ENCODE measurements around the gene RGS1. TPM values are rescaled to one million over a fixed set of nuclear protein-coding genes. Genes with fewer than 3 reads are reported as not detected.

Gene RGS1
- total RNA-seq, 1 experiment from 2014 or later = not detected

- Histone ChIP-seq H3K36me3 (replicated peaks; ENCODE audit: control insufficient read depth, insufficient read depth, low read length) (no peaks in the 10 kb centered on the region), H3K27me3 (ENCODE audit: control insufficient read depth, insufficient read depth, low read length) (no peaks in the 10 kb centered on the region), H3K4me3 (ENCODE audit: insufficient read depth, low read depth, low read length) (no peak overlapping the region)
- DNase-seq = no peak
Measured at GRCh38 chr1:192609110-192610079, 33.8 kb downstream of the RGS1 start.

GRCh38 chr1:192610112-192610889, 34.7 kb downstream of the RGS1 start:
- H3K27me3 ChIP-seq (ENCODE audit: control insufficient read depth, insufficient read depth, low read length) = no peaks in the 10 kb centered on the region
- H3K36me3 ChIP-seq (replicated peaks; ENCODE audit: control insufficient read depth, insufficient read depth, low read length) = no peaks in the 10 kb centered on the region
- no peak overlapping the region for H3K4me3 ChIP-seq (ENCODE audit: insufficient read depth, low read depth, low read length)
- peak; percentile 3 for DNase-seq

- Histone ChIP-seq H3K4me3 (ENCODE audit: insufficient read depth, low read depth, low read length) (no peak overlapping the region), H3K27me3 (ENCODE audit: control insufficient read depth, insufficient read depth, low read length) (no peaks in the 10 kb centered on the region), H3K36me3 (replicated peaks; ENCODE audit: control insufficient read depth, insufficient read depth, low read length) (no peaks in the 10 kb centered on the region)
- no peak for DNase-seq
Measured at GRCh38 chr1:192615055-192615454, 39.5 kb downstream of the RGS1 start.

GRCh38 chr1:192620071-192620635, 44.6 kb downstream of the RGS1 start:
- no peak overlapping the region for H3K4me3 ChIP-seq (ENCODE audit: insufficient read depth, low read depth, low read length)
- H3K36me3 ChIP-seq (replicated peaks; ENCODE audit: control insufficient read depth, insufficient read depth, low read length) = no peaks in the 10 kb centered on the region
- DNase-seq = no peak
- no peaks in the 10 kb centered on the region for H3K27me3 ChIP-seq (ENCODE audit: control insufficient read depth, insufficient read depth, low read length)

GRCh38 chr1:192626366-192627179, 51.0 kb downstream of the RGS1 start:
- H3K4me3 ChIP-seq (ENCODE audit: insufficient read depth, low read depth, low read length) = no peak overlapping the region
- no peaks in the 10 kb centered on the region for H3K36me3 ChIP-seq (replicated peaks; ENCODE audit: control insufficient read depth, insufficient read depth, low read length)
- no peaks in the 10 kb centered on the region for H3K27me3 ChIP-seq (ENCODE audit: control insufficient read depth, insufficient read depth, low read length)
- no peak for DNase-seq

- H3K4me3 ChIP-seq (ENCODE audit: insufficient read depth, low read depth, low read length) = no peak overlapping the region
- H3K27me3 ChIP-seq (ENCODE audit: control insufficient read depth, insufficient read depth, low read length) = no peaks in the 10 kb centered on the region
- no peak for DNase-seq
- no peaks in the 10 kb centered on the region for H3K36me3 ChIP-seq (replicated peaks; ENCODE audit: control insufficient read depth, insufficient read depth, low read length)
Measured at GRCh38 chr1:192627901-192628300, 52.3 kb downstream of the RGS1 start.

DNA sequence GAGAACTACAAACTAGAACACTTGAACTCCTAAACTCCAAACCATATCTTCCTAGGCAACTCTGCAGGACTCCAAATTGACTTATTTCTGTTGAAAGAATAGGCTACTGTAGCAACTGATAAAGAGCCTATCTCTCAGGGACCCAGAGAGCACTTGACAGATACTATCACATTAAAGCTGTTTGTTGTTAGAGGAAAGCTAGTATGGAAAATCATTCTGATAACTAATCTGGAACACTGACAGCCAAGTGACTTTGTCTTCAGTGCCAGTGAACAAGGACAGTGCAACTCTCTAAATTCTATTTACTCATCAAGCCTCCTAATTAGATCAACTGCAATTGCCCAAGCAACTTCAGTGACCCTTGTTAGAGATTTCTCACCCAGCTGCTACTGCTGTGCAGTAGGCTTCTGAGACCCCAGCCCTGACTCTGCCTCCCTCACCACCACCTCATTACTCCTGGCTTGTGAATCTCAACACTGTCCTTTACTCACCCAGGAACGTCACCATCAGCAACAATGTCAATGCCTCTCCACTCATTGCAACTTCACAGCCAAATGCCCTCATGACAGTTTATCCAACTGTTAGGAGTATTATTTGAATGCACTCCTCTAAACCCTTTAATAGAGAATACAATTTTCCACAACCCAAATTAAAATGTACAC, 53.0 kb downstream of the RGS1 start:
- H3K36me3 ChIP-seq (replicated peaks; ENCODE audit: control insufficient read depth, insufficient read depth, low read length) = no peaks in the 10 kb centered on the region
- H3K4me3 ChIP-seq (ENCODE audit: insufficient read depth, low read depth, low read length) = no peak overlapping the region
- H3K27me3 ChIP-seq (ENCODE audit: control insufficient read depth, insufficient read depth, low read length) = no peaks in the 10 kb centered on the region
- no peak for DNase-seq

DNA sequence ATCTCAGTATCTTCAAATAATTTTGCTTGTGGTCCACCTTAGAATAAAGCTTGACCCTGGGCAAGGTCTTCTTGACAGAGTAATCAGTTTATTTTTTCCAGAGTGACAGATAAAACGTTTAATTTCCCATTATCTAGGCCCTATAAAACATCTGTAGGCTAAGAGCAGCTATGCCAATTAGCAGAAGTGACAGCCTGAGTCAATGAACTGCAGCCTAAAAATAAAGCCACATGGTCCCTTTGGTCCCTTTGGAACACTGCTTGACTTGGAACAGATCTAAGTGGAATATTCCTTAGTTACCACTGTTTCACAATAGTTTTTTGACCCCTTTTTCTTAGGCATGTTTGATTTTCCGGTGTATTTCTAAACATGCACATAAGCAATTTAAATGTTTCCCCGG, 54.0 kb downstream of the RGS1 start:
- DNase-seq = no peak
- no peaks in the 10 kb centered on the region for H3K27me3 ChIP-seq (ENCODE audit: control insufficient read depth, insufficient read depth, low read length)
- no peaks in the 10 kb centered on the region for H3K36me3 ChIP-seq (replicated peaks; ENCODE audit: control insufficient read depth, insufficient read depth, low read length)
- no peak overlapping the region for H3K4me3 ChIP-seq (ENCODE audit: insufficient read depth, low read depth, low read length)

Other genes with a start within 250 kb of the RGS1 start
- gene RGS13, start 60.4 kb downstream of the RGS1 start, total RNA-seq (2014; rRNA removed; shearing (Covaris generic)) = not detected in 2 replicates
- 23.3 and 36.4 TPM in 2 replicates for gene RGS2, start 233.3 kb downstream of the RGS1 start, total RNA-seq (2014; rRNA removed; shearing (Covaris generic))

All from H7 (cell line).